Neural crest cell (in vitro differentiated cells): Measurements from ENCODE around the gene ABCA2. TPM values are rescaled to one million over a fixed set of nuclear protein-coding genes. Genes with fewer than 3 reads are reported as not detected.

Experiments used
- DNase-seq: peaks from one replicate; pipeline ENCODE4 v3.0.0; 2021; ENCODE audit warnings: low read depth, mixed read lengths, low spot score
- H3K27ac Mint-ChIP-seq: one replicate; pipeline ENCODE4 v1.8.0; 2021; ENCODE audit warnings: mild to moderate bottlenecking, mixed read lengths; ENCODE audit not compliant: unreplicated experiment
- H3K27me3 Mint-ChIP-seq: 2 replicates; pipeline ENCODE4 v1.8.0; 2021; ENCODE audit warnings: low read depth, mild to moderate bottlenecking, mixed read lengths
- H3K36me3 Mint-ChIP-seq: 2 replicates; pipeline ENCODE4 v1.8.0; 2021; ENCODE audit warnings: low read depth, mild to moderate bottlenecking, mixed read lengths
- H3K4me1 Mint-ChIP-seq: 2 replicates; pipeline ENCODE4 v1.8.0; 2021; ENCODE audit warnings: mixed read lengths
- H3K4me3 Mint-ChIP-seq: one replicate; pipeline ENCODE4 v1.8.0; 2021; ENCODE audit warnings: mild to moderate bottlenecking, mixed read lengths
- H3K9me3 Mint-ChIP-seq: 2 replicates; pipeline ENCODE4 v1.8.0; 2021; ENCODE audit warnings: mixed read lengths
- total RNA-seq: library from RNA; stranded (reverse); gene quantifications from 2 replicates; pipeline ENCODE4 v1.2.1, GENCODE V29; 2021
- TF ChIP-seq, protein P1 (sequence below): fragments of 200-600 bp; sonication (generic); conservative IDR thresholded peaks from 2 replicates; pipeline ENCODE4 v1.5.0; 2021; ENCODE audit warnings: antibody characterized with exemption, mild to moderate bottlenecking

The ABCA2 gene
- total RNA-seq, 1 donor from 2014 or later: 37.1 TPM

DNA sequence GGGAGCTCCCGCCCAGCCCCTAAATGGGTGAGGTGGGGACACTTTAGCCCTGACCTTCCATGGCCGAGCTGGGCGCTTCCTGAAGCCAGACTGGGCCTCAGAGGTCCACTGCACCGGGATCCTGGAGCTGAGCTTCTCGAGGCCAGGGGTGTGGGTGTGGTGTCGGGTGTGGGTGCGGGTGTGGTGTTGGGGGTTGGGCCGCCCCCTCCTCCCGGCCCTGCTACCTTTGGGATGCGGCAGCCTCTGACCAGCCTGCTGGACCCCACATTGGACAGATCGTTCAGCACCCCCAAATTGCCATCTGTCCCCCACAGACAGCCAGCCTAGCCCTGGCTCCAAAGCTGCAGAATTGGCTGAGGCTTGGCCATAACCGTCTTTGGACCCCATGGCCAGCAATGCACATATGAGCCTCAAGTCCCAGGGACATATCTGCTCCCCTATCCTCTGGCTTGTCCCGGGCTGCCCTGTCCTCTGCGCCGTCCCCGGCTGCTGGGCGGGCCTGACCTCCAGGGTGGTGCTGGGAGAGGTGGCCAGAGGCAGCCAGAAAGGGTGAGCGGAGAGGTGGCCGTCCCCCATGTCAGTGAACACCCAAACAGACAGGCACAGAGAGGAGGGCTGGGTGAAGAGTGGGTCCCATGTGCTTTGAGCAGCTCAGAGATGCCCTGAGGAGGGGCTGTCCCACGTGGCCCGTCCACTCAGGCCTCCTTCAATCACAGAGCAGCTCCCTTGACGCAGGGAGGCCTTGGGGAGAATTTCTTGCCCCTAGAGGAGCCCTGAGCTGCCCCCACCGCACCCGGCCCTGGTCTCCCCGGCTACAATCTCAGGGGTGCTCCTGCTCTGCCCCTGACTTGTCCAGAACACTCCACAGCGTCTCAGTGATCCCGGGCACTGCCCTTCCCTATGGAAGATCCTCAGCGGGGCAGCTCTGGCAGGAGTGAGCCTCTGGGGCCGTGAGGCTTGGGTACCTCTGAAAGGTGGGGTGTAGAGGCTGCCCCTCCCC lies 54.1 kb downstream of the ABCA2 start:
- H3K27me3 Mint-ChIP-seq: peaks cover 7% of the 10 kb centered on the region
- no peak for DNase-seq
- H3K27ac Mint-ChIP-seq: no peak overlapping the region
- H3K9me3 Mint-ChIP-seq: no peaks in the 10 kb centered on the region
- no peaks in the 10 kb centered on the region for H3K4me1 Mint-ChIP-seq
- no peaks in the 10 kb centered on the region for H3K36me3 Mint-ChIP-seq
- H3K4me3 Mint-ChIP-seq: no peak overlapping the region
- TF ChIP-seq, protein P1, sequence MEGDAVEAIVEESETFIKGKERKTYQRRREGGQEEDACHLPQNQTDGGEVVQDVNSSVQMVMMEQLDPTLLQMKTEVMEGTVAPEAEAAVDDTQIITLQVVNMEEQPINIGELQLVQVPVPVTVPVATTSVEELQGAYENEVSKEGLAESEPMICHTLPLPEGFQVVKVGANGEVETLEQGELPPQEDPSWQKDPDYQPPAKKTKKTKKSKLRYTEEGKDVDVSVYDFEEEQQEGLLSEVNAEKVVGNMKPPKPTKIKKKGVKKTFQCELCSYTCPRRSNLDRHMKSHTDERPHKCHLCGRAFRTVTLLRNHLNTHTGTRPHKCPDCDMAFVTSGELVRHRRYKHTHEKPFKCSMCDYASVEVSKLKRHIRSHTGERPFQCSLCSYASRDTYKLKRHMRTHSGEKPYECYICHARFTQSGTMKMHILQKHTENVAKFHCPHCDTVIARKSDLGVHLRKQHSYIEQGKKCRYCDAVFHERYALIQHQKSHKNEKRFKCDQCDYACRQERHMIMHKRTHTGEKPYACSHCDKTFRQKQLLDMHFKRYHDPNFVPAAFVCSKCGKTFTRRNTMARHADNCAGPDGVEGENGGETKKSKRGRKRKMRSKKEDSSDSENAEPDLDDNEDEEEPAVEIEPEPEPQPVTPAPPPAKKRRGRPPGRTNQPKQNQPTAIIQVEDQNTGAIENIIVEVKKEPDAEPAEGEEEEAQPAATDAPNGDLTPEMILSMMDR: no peak

DNA sequence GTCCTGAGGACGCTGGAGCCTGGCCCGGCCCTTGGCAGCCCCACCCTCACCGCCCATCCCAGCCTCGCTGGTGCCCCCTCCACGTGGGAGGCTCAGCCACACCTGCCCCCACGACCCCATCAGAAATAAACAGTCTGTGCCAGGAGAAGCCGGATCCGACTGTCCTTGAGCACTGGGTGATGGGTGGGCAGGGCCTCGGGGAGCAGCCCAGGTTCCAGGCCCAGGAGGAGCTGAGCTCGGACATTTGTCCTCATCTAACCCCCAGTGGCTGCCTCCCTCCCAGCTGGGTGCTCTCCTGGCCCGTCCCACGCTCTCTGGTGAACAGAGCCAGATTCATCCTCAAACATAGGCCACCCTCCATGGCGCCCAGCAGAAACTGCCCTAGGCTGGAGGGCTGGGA lies 55.3 kb downstream of the ABCA2 start:
- H3K9me3 Mint-ChIP-seq: no peaks in the 10 kb centered on the region
- TF ChIP-seq, protein P1: no peak
- no peaks in the 10 kb centered on the region for H3K4me1 Mint-ChIP-seq
- DNase-seq: no peak
- peaks cover 7% of the 10 kb centered on the region for H3K27me3 Mint-ChIP-seq
- no peaks in the 10 kb centered on the region for H3K36me3 Mint-ChIP-seq
- no peak overlapping the region for H3K27ac Mint-ChIP-seq
- no peak overlapping the region for H3K4me3 Mint-ChIP-seq

DNA sequence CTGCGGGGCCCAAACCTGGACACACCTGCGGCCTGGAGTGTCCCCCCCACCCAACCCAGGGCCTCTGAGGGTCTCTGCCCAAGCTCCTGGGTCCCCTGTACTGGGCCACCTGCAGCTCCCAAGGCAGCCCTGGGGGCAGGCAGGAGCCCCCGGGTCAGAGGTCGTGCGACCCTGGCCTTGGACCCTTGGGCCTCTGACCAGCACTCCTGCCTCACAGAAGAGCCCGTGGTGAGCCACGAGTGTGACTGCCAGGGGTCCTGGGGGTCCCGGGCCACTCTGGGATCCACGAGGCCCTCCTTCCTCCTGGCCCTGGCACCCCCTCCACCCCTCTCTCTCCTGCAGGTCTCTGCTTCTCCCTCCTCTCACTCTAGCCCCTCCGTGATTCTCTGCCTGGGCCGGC lies 55.7 kb downstream of the ABCA2 start:
- Mint-ChIP-seq H3K4me3 (no peak overlapping the region), H3K27ac (no peak overlapping the region), H3K4me1 (no peaks in the 10 kb centered on the region), H3K36me3 (no peaks in the 10 kb centered on the region), H3K27me3 (peaks cover 3% of the 10 kb centered on the region), H3K9me3 (no peaks in the 10 kb centered on the region)
- TF ChIP-seq, protein P1: no peak
- DNase-seq: no peak

GRCh38 chr9:136971746-136972145 lies 56.3 kb downstream of the ABCA2 start:
- H3K4me1 Mint-ChIP-seq: no peaks in the 10 kb centered on the region
- H3K9me3 Mint-ChIP-seq: no peaks in the 10 kb centered on the region
- no peaks in the 10 kb centered on the region for H3K36me3 Mint-ChIP-seq
- no peaks in the 10 kb centered on the region for H3K27me3 Mint-ChIP-seq
- no peak overlapping the region for H3K4me3 Mint-ChIP-seq
- H3K27ac Mint-ChIP-seq: no peak overlapping the region
- TF ChIP-seq, protein P1: no peak
- DNase-seq: no peak

GRCh38 chr9:136970361-136970760 lies 57.7 kb downstream of the ABCA2 start:
- no peak overlapping the region for H3K27ac Mint-ChIP-seq

More at GRCh38 chr9:136970361-136970760, 57.7 kb downstream of the ABCA2 start:
- H3K27me3 Mint-ChIP-seq: no peaks in the 10 kb centered on the region
- H3K36me3 Mint-ChIP-seq: no peaks in the 10 kb centered on the region
- no peak overlapping the region for H3K4me3 Mint-ChIP-seq
- no peak for DNase-seq
- TF ChIP-seq, protein P1: no peak
- H3K4me1 Mint-ChIP-seq: peaks cover 11% of the 10 kb centered on the region
- no peaks in the 10 kb centered on the region for H3K9me3 Mint-ChIP-seq
